GM12878 (cell line): ENCODE data around the gene SORBS1. TPM values are rescaled to one million over a fixed set of nuclear protein-coding genes. Genes with fewer than 3 reads are reported as not detected.

Experiments
- ATAC-seq: fragments of 200-7000 bp; cut with Tn5 transposase; 3 replicates; pipeline ENCODE4 v1.9.1; 2020; ENCODE audit warnings: mild to moderate bottlenecking, moderate library complexity
- BruUV-seq: library from RNA; stranded (reverse); fragments of 400-500 nt; replicated peaks from 2 replicates; lab custom pipeline; 2021; lab: Mats Ljungman, UMichigan
- CTCF ChIA-PET: fragments of 300-600 bp; sonication (Branson Sonifier 250); formaldehyde crosslinking; extraction: SDS; loops from one replicate; lab custom pipeline; 2021; ENCODE audit warnings: inconsistent platforms; lab: Yijun Ruan, JAX
- POLR2A ChIA-PET: fragments of 350-600 bp; formaldehyde crosslinking; extraction: SDS; loops from one replicate; lab custom pipeline; 2021; ENCODE audit warnings: inconsistent platforms; lab: Charles Lee
- RAD21 ChIA-PET: fragments of 300-600 bp; sonication (Branson Sonifier 250); formaldehyde crosslinking; loops from one replicate; lab custom pipeline; 2023; ENCODE audit warnings: antibody characterized with exemption; ENCODE audit not compliant: unreplicated experiment; lab: Charles Lee
- SMC1A ChIA-PET: fragments of 300-600 bp; sonication (Branson Sonifier 250); formaldehyde crosslinking; loops from one replicate; lab custom pipeline; 2023; ENCODE audit not compliant: unreplicated experiment, uncharacterized antibody; lab: Charles Lee
- DNase-seq: peaks from one replicate; pipeline ENCODE4 v3.0.0-alpha.2; 2011; ENCODE audit warnings: low read depth, low spot score
- FAIRE-seq: peaks from 3 replicates; lab custom pipeline; 2011; peaks lifted over from hg19 to GRCh38; lab: Jason Lieb, UNC
- H2AFZ ChIP-seq: 2 replicates; pipeline ENCODE4 v1.6.0; 2011; ENCODE audit warnings: low read depth, low read length, control low read depth; ENCODE audit not compliant: control insufficient read depth
- H3K27ac ChIP-seq: 2 replicates; pipeline ENCODE4 v1.5.1; 2011; ENCODE audit warnings: control low read depth; ENCODE audit not compliant: control insufficient read depth, insufficient read depth
- H3K27me3 ChIP-seq, 2 experiments: replicated peaks in 1 of 2; 2 replicates each; pipeline versions ENCODE4 v1.6.0 to v1.6.1; 2011; ENCODE audit warnings: low read length in 1 of 2; ENCODE audit not compliant: control insufficient read depth in 2 of 2, insufficient read depth in 2 of 2
- H3K36me3 ChIP-seq, 2 experiments: 2 replicates each; pipeline ENCODE4 v1.5.1; 2011; ENCODE audit warnings: low read length in 1 of 2; ENCODE audit not compliant: control insufficient read depth in 2 of 2, insufficient read depth in 2 of 2
- H3K4me1 ChIP-seq: 2 replicates; pipeline ENCODE4 v1.6.1; 2011; ENCODE audit warnings: mild to moderate bottlenecking, low read length, moderate library complexity, mixed read lengths; ENCODE audit not compliant: control insufficient read depth, insufficient read depth
- H3K4me2 ChIP-seq: 2 replicates; pipeline ENCODE4 v1.6.0; 2011; ENCODE audit warnings: control low read depth; ENCODE audit not compliant: control insufficient read depth, insufficient read depth
- H3K4me3 ChIP-seq: fragments of 200-600 bp; sonication (generic); 2 replicates; pipeline ENCODE4 v1.5.1; 2016
- H3K79me2 ChIP-seq: 2 replicates; pipeline ENCODE4 v1.6.0; 2011; ENCODE audit warnings: low read length; ENCODE audit not compliant: control insufficient read depth, insufficient read depth
- H3K9ac ChIP-seq: 2 replicates; pipeline ENCODE4 v1.8.0; 2011; ENCODE audit warnings: low read length, control low read depth, mixed read lengths; ENCODE audit not compliant: control insufficient read depth, insufficient read depth
- H3K9me3 ChIP-seq: replicated peaks from 3 replicates; pipeline ENCODE4 v1.5.1; 2011; ENCODE audit warnings: mild to moderate bottlenecking, low read length; ENCODE audit not compliant: control insufficient read depth, insufficient read depth
- H4K20me1 ChIP-seq: 2 replicates; pipeline ENCODE4 v1.6.0; 2011; ENCODE audit not compliant: control insufficient read depth, insufficient read depth
- E4F1 ChIP-seq: fragments of 450-650 bp; IDR thresholded peaks from 2 replicates; pipeline ENCODE4 v1.6.1; 2018; ENCODE audit warnings: borderline replicate concordance, mild to moderate bottlenecking; ENCODE audit not compliant: partially characterized antibody
- NBN ChIP-seq: fragments of 450-650 bp; IDR thresholded peaks from 2 replicates; pipeline ENCODE4 v1.6.1; 2016
- NFXL1 ChIP-seq: fragments of 450-650 bp; IDR thresholded peaks from 2 replicates; pipeline ENCODE4 v1.6.1; 2017; ENCODE audit warnings: antibody characterized with exemption, mild to moderate bottlenecking, borderline replicate concordance
- NFYA ChIP-seq: IDR thresholded peaks from 2 replicates; pipeline ENCODE4 v1.6.1; 2011; ENCODE audit warnings: low read depth, mild to moderate bottlenecking, low read length, improper control_type of control experiment, borderline replicate concordance
- RAD51 ChIP-seq: fragments of 450-650 bp; IDR thresholded peaks from 2 replicates; pipeline ENCODE4 v1.6.1; 2016; ENCODE audit warnings: moderate library complexity, mild to moderate bottlenecking, inconsistent platforms
- RBBP5 ChIP-seq: fragments of 200-600 bp; sonication (generic); conservative IDR thresholded peaks from 2 replicates; pipeline ENCODE4 v1.6.1; 2016
- ZZZ3 ChIP-seq: IDR thresholded peaks from 2 replicates; pipeline ENCODE4 v1.6.1; 2011; ENCODE audit warnings: low read depth; ENCODE audit not compliant: control insufficient read depth, insufficient read length
- WGBS: methylation state at CpG from one replicate; pipeline ENCODE4 v1.1.6; 2016; ENCODE audit warnings: low lambda C conversion rate; ENCODE audit not compliant: insufficient replicate concordance, insufficient coverage; ENCODE audit errors: missing lambda C conversion rate; 5-methylcytosine and 5-hydroxymethylcytosine counted together
- in situ Hi-C: fragments of 300-500 bp; cut with MboI; formaldehyde crosslinking; loops from 9 replicates; pipeline ENCODE4 v1.14.3; 2018; ENCODE audit warnings: mixed read lengths
- intact Hi-C: fragments of 100-400 bp; cut with micrococcal nuclease; formaldehyde crosslinking; loops from one replicate; pipeline ENCODE4 v1.14.2; 2022; ENCODE audit not compliant: unreplicated experiment
- polyA plus RNA-seq, 11 experiments: library from polyadenylated mRNA; depleted of rRNA in 4 of 11; unstranded in 6 of 11; stranded (reverse) in 5 of 11; fragments of >200 nt; fragmentation: Nextera tagmentation in 4 of 11; fragmentation: Illumina TruSeq in 1 of 11; extraction: Ambion mirVana in 4 of 11; extraction: Trizol in 1 of 11; gene quantifications; 1 replicate in 1 of 11; 2 replicates in 10 of 11; pipeline versions ENCODE4 v1.2.1 to v1.2.3, GENCODE V29; 2011 to 2016; ENCODE audit warnings: inconsistent platforms in 2 of 11, missing spikeins in 2 of 11, low read depth in 1 of 11
- total RNA-seq, 4 experiments: library from RNA; depleted of rRNA in 3 of 4; stranded (reverse); fragments of >200 nt in 3 of 4; fragmentation: Illumina TruSeq in 1 of 4; extraction: Trizol in 1 of 4; gene quantifications; 2 replicates each; pipeline versions ENCODE4 v1.2.1 to v1.2.3, GENCODE V29; 2013 to 2021

The SORBS1 gene
- total and polyA plus RNA-seq, 10 of the 15 experiments (the other 5 are each of a cell fraction or from before 2014, with no cell fraction given): 0.13 to 0.75 (median 0.39) TPM

DNA sequence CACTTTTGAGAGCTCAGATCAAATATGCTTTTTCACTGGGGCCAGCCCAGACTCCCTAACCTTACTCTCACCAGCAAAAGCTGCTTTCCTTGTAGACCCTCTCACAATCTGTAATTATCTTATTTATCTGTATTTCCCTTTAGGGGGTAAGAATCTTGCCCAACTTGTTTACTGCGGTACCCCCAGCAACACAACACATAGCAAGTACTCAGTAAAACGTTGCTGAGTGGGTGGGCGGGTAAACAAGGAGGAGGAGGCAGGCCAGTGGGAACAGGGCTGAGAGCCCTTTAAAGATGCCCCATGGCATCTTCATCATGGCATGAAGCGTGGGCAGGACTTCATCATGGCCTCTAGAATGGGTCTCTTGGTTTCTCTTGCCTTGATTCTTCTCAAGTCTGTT, 64.2 kb downstream of the SORBS1 start:
- POLR2A ChIA-PET: interaction anchor here (1.1 kb wide), 1 partner anchor 18 kb away, joined by 4 read pairs; no protein-coding TSS in a partner anchor
- no TSS peak for BruUV-seq
- SMC1A ChIA-PET: interaction anchor here (0.8 kb wide), 1 partner anchor 17 kb away, joined by 3 read pairs; no protein-coding TSS in a partner anchor

More for the DNA sequence above, 64.2 kb downstream of the SORBS1 start:
- H3K79me2 ChIP-seq: no peaks in the 10 kb centered on the region
- ChIA-PET CTCF (interaction anchor here (1.1 kb wide), 1 partner anchor 80 kb away, joined by 3 read pairs; no protein-coding TSS in a partner anchor), RAD21 (no interaction called here)
- no peaks in the 10 kb centered on the region for H3K27me3 ChIP-seq
- TF ChIP-seq NFYA (no peak), RBBP5 (no peak), ZZZ3 (no peak), NBN (no peak), RAD51 (no peak), E4F1 (no peak), NFXL1 (no peak)
- intact Hi-C loops (no loop called here), in situ Hi-C loops (no loop called here)
- WGBS: 33% methylated on average over 4 of the region's 4 CpGs
- no peaks in the 10 kb centered on the region for H3K36me3 ChIP-seq
- DNase-seq (no peak), FAIRE-seq (no peak), ATAC-seq (no peak)
- H3K4me2 ChIP-seq: no peak overlapping the region
- no peak overlapping the region for H2AFZ ChIP-seq
- H3K27ac ChIP-seq: no peak overlapping the region
- H3K4me3 ChIP-seq: no peak overlapping the region
- no peak overlapping the region for H3K9ac ChIP-seq
- H4K20me1 ChIP-seq: no peaks in the 10 kb centered on the region
- no peaks in the 10 kb centered on the region for H3K4me1 ChIP-seq
- H3K9me3 ChIP-seq: no peaks in the 10 kb centered on the region
